B cell (primary cell): ENCODE measurements around the gene VPS8.

Source experiments
- EZH2 ChIP-seq: IDR thresholded peaks from 2 replicates; pipeline ENCODE4 v1.6.1; 2012; ENCODE audit warnings: borderline replicate concordance, low read depth, mild to moderate bottlenecking, moderate library complexity, low read length; ENCODE audit not compliant: insufficient read depth, poor library complexity, severe bottlenecking
- TF ChIP-seq, protein P1 (sequence below): fragments of 200-600 bp; IDR thresholded peaks from one replicate; pipeline ENCODE4 v1.8.0; 2022; ENCODE audit warnings: antibody characterized with exemption, mild to moderate bottlenecking

GRCh38 chr3:184778426-184779332, 33.3 kb upstream of the VPS8 start:
- TF ChIP-seq, protein P1, sequence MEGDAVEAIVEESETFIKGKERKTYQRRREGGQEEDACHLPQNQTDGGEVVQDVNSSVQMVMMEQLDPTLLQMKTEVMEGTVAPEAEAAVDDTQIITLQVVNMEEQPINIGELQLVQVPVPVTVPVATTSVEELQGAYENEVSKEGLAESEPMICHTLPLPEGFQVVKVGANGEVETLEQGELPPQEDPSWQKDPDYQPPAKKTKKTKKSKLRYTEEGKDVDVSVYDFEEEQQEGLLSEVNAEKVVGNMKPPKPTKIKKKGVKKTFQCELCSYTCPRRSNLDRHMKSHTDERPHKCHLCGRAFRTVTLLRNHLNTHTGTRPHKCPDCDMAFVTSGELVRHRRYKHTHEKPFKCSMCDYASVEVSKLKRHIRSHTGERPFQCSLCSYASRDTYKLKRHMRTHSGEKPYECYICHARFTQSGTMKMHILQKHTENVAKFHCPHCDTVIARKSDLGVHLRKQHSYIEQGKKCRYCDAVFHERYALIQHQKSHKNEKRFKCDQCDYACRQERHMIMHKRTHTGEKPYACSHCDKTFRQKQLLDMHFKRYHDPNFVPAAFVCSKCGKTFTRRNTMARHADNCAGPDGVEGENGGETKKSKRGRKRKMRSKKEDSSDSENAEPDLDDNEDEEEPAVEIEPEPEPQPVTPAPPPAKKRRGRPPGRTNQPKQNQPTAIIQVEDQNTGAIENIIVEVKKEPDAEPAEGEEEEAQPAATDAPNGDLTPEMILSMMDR, result no peak
- TF ChIP-seq EZH2, result no peak
